AG09319 (cell line): Measurements from ENCODE around the gene BAIAP2L2.

ENCODE experiments used
- DNase-seq: peaks from one replicate; pipeline ENCODE4 v3.0.0-alpha.2; 2010; ENCODE audit warnings: low read depth; ENCODE audit errors: extremely low read depth
- CTCF ChIP-seq: IDR thresholded peaks from 2 replicates; pipeline ENCODE4 v1.5.1; 2011; ENCODE audit warnings: low read depth, mild to moderate bottlenecking, inconsistent platforms, low read length, moderate library complexity

BAIAP2L2 gene

DNA sequence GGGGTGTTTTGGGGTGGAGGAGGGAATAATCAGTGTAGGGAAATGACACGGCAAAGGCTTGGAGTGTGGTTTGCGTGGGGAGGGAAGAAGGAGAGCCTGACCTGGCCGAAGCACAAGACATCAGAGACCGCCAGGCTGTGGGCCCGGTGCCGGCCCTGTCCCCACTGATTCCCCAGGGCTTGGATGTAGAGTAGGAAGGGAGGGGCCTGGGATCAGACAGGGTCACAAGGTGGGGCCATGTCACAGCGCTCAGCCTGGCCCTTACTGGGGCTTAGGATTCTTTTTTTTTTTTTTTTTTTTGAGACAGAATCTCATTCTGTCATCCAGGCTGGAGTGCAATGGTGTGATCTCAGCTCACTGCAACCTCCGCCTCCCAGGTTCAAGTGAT is 43.5 kb downstream of the BAIAP2L2 start:
- TF ChIP-seq CTCF: no peak
- DNase-seq: no peak

DNA sequence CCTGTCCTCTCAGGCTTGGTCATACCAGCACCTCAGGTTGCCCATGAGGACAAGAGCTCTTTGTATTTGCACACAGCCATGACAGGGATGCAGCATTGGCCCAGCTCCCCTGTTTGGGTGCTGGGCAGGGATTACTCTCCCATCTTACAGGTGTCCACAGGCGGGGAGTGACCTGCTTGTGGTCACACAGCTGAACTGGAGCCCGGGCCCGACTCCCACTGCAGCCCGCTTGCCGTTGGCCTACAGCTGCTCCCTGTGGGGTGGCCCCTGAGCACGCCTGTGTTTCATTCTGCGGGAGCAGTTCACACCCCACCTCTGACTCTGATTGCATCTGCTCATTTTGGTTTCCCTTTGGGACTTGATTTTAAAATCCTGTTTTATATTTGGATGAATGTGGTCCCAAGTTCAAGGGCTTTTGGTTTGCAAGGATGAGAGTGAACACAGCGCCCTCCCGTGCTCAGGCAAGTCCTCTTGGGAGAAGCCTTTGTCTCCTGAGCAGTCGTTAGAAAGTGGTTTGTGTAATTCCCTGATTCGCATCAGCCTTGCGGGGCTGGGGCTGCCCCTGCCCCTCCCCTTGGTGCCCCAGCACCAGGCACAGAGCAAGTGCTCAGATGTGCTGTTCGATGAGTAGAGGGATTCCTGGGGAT is 44.0 kb downstream of the BAIAP2L2 start:
- no peak for DNase-seq
- no peak for TF ChIP-seq CTCF

DNA sequence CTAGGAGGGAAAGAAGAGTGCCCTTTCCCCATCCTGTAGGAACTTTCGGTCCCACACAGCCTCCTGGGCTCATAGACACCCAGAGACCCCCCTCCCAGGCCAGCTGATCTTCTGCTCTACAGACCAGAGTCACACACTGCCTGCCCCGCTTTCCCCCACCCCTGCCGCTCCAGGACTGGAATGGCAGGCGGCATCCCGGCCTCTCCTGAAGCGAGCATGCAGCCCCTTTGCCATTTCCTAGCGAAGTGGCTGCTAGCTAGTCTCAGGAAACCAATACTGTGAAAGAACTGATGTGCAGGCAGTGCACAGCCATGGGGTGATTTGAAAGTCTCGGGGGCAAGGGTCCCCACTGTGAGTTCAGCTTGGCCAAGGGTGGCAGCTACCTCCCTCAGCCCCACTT is 44.9 kb downstream of the BAIAP2L2 start:
- no peak for DNase-seq
- TF ChIP-seq CTCF: no peak

- no peak for TF ChIP-seq CTCF
- DNase-seq: no peak
Measured at GRCh38 chr22:38062791-38063190, 47.7 kb downstream of the BAIAP2L2 start.

- peak; percentile 63 for DNase-seq
- no peak for TF ChIP-seq CTCF
Measured at GRCh38 chr22:38056969-38057891, 53.3 kb downstream of the BAIAP2L2 start, which contains the start of gene PICK1. Gene PICK1, plus strand, starts transcription at chr22:38057404. Its CDS starts 406 bp downstream, at chr22:38057810.

GRCh38 chr22:38051900-38052862 is 58.3 kb downstream of the BAIAP2L2 start:
- peak; percentile 69 for TF ChIP-seq CTCF
- DNase-seq: peak; percentile 31
